Hepatocyte (in vitro differentiated cells): Measurements from ENCODE around the gene KIFAP3. TPM values are rescaled to one million over a fixed set of nuclear protein-coding genes. Genes with fewer than 3 reads are reported as not detected.
A peak's percentile ranks its signal among the peaks of the same experiment; 100 is the strongest.

Source experiments
- DNase-seq: peaks from one replicate; pipeline ENCODE4 v3.0.0-alpha.2; 2016; ENCODE audit warnings: low spot score
- H2AFZ ChIP-seq: fragments of 200-600 bp; sonication (generic); 2 replicates; pipeline ENCODE4 v1.6.0; 2016; ENCODE audit warnings: antibody characterized with exemption, mild to moderate bottlenecking
- H3K27ac ChIP-seq: fragments of 200-600 bp; sonication (generic); 2 replicates; pipeline ENCODE4 v1.5.1; 2016; ENCODE audit warnings: mild to moderate bottlenecking
- H3K27me3 ChIP-seq: fragments of 200-600 bp; sonication (generic); 2 replicates; pipeline ENCODE4 v1.6.1; 2016
- H3K36me3 ChIP-seq: fragments of 200-600 bp; sonication (generic); replicated peaks from 2 replicates; pipeline ENCODE4 v1.5.1; 2016; ENCODE audit warnings: low read depth; ENCODE audit not compliant: insufficient read depth
- H3K4me1 ChIP-seq: fragments of 200-600 bp; sonication (generic); 2 replicates; pipeline ENCODE4 v1.5.1; 2016; ENCODE audit warnings: mild to moderate bottlenecking, moderate library complexity; ENCODE audit not compliant: insufficient read depth
- H3K4me2 ChIP-seq: fragments of 200-600 bp; sonication (generic); 2 replicates; pipeline ENCODE4 v1.6.0; 2016
- H3K4me3 ChIP-seq: fragments of 200-600 bp; sonication (generic); 2 replicates; pipeline ENCODE4 v1.5.1; 2016; ENCODE audit warnings: mild to moderate bottlenecking
- H3K79me2 ChIP-seq: fragments of 200-600 bp; sonication (generic); 2 replicates; pipeline ENCODE4 v1.6.0; 2017; ENCODE audit warnings: mild to moderate bottlenecking
- H3K9me2 ChIP-seq: fragments of 200-600 bp; sonication (generic); replicated peaks from 2 replicates; pipeline ENCODE4 v1.6.0; 2017; ENCODE audit warnings: mild to moderate bottlenecking; ENCODE audit not compliant: insufficient read depth
- H3K9me3 ChIP-seq: fragments of 200-600 bp; sonication (generic); 2 replicates; pipeline ENCODE4 v1.5.1; 2016; ENCODE audit warnings: low read depth, mild to moderate bottlenecking
- H4K20me1 ChIP-seq: fragments of 200-600 bp; sonication (generic); 2 replicates; pipeline ENCODE4 v1.6.0; 2016; ENCODE audit warnings: mild to moderate bottlenecking; ENCODE audit not compliant: insufficient read depth, poor library complexity, severe bottlenecking
- EZH2 ChIP-seq: fragments of 200-600 bp; sonication (generic); IDR thresholded peaks from 2 replicates; pipeline ENCODE4 v1.6.1; 2016; ENCODE audit warnings: antibody characterized with exemption, mild to moderate bottlenecking, borderline replicate concordance
- EZH2phosphoT487 ChIP-seq: fragments of 200-600 bp; sonication (generic); IDR thresholded peaks from one replicate; pipeline ENCODE4 v1.6.1; 2018; ENCODE audit warnings: antibody characterized with exemption, mild to moderate bottlenecking, low read depth, moderate library complexity; ENCODE audit not compliant: unreplicated experiment, severe bottlenecking
- WGBS: methylation state at CpG from one replicate; pipeline ENCODE4 v1.1.6; 2016; ENCODE audit warnings: low lambda C conversion rate; ENCODE audit errors: missing lambda C conversion rate; 5-methylcytosine and 5-hydroxymethylcytosine counted together
- polyA plus RNA-seq: library from polyadenylated mRNA; unstranded; fragments of >200 nt; fragmentation: Nextera tagmentation; extraction: Ambion mirVana; gene quantifications from 2 replicates; pipeline ENCODE4 v1.2.1, GENCODE V29; 2016
- total RNA-seq: library from RNA; depleted of rRNA; stranded (reverse); fragments of >200 nt; gene quantifications from 2 replicates; pipeline ENCODE4 v1.2.3, GENCODE V29; 2014
- TF ChIP-seq, protein P1 (sequence below): fragments of 200-600 bp; sonication (generic); IDR thresholded peaks from 2 replicates; pipeline ENCODE4 v1.5.1; 2016; ENCODE audit warnings: antibody characterized with exemption, mild to moderate bottlenecking; ENCODE audit not compliant: poor library complexity

The KIFAP3 gene
- total and polyA plus RNA-seq, 2 experiments from 2014 or later = 15.4 to 28.2 TPM

DNA sequence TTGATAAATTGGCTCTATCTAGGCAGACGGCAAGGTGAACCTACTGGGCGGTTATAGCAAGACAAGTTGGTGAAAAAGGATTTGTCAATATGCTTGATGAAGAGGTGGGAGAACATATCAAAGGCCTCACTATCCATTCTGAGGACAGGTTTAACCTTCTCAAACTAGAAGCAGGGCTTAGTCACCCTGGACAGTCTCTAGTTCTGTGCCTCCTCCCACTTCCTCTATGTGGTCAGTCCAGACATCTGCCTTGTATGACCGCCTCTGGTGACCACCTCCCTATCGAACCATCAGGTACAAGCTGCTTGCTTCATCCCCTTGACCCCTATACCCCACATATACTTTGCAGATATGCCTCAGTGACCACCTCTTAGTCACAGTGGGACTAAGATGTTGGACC is 178.5 kb downstream of the KIFAP3 start:
- Histone ChIP-seq H3K4me3 (no peak overlapping the region), H3K4me2 (no peak overlapping the region), H3K9me2 (no peaks in the 10 kb centered on the region), H3K4me1 (peaks cover 16% of the 10 kb centered on the region), H3K36me3 (no peaks in the 10 kb centered on the region), H3K27ac (no peak overlapping the region), H3K9me3 (no peaks in the 10 kb centered on the region), H3K79me2 (peaks cover 19% of the 10 kb centered on the region), H3K27me3 (no peaks in the 10 kb centered on the region), H2AFZ (no peak overlapping the region), H4K20me1 (no peaks in the 10 kb centered on the region)
- WGBS = 97% methylated on average over 4 of the region's 4 CpGs
- TF ChIP-seq EZH2 = no peak
- TF ChIP-seq, protein P1, sequence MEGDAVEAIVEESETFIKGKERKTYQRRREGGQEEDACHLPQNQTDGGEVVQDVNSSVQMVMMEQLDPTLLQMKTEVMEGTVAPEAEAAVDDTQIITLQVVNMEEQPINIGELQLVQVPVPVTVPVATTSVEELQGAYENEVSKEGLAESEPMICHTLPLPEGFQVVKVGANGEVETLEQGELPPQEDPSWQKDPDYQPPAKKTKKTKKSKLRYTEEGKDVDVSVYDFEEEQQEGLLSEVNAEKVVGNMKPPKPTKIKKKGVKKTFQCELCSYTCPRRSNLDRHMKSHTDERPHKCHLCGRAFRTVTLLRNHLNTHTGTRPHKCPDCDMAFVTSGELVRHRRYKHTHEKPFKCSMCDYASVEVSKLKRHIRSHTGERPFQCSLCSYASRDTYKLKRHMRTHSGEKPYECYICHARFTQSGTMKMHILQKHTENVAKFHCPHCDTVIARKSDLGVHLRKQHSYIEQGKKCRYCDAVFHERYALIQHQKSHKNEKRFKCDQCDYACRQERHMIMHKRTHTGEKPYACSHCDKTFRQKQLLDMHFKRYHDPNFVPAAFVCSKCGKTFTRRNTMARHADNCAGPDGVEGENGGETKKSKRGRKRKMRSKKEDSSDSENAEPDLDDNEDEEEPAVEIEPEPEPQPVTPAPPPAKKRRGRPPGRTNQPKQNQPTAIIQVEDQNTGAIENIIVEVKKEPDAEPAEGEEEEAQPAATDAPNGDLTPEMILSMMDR = no peak
- TF ChIP-seq EZH2phosphoT487 = no peak
- DNase-seq = no peak

DNA sequence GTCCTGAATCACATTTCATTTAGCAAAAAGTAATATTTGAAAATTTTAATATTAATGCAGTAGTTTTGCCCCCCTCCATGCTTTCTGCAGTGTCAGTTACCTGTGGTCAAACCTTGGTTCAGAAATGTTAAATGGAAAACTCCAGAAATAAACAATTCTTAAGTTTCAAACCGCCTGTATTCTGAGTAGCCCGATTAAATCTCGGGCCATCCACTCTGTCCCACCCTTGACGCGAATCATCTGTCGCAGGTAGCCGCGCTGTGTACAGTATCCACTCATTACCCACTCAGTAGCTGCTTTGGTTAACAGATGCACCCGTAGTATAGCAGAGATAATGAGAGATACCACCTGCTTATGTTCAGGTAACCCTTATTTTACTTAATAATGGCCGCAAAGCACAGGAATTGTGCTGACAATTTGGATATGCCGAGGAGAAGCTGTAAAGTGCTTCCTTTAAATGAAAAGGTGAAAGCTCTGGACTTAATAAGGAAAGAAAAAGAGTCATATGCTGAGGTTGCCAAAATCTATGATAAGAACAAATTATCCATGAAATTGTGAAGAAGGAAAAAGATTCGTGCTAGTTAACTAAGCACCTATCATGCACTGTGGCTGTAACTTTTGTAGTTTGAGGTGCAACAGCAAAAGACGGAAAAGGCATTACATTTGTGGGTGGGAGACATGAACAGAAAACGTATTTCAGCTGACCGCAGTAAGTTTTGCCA is 179.9 kb downstream of the KIFAP3 start:
- H4K20me1 ChIP-seq = no peaks in the 10 kb centered on the region
- H3K36me3 ChIP-seq = no peaks in the 10 kb centered on the region
- H3K4me3 ChIP-seq = no peak overlapping the region
- H3K27ac ChIP-seq = peak overlapping the region; percentile 74
- H3K79me2 ChIP-seq = peaks cover 33% of the 10 kb centered on the region
- TF ChIP-seq EZH2 (no peak), EZH2phosphoT487 (no peak)
- TF ChIP-seq, protein P1 = no peak
- peak overlapping the region; percentile 71 for H3K4me2 ChIP-seq
- H2AFZ ChIP-seq = peak overlapping the region; percentile 54
- 42% methylated on average over 15 of the region's 15 CpGs for WGBS
- no peaks in the 10 kb centered on the region for H3K9me3 ChIP-seq
- no peaks in the 10 kb centered on the region for H3K9me2 ChIP-seq
- no peaks in the 10 kb centered on the region for H3K27me3 ChIP-seq
- H3K4me1 ChIP-seq = peaks cover 23% of the 10 kb centered on the region
- peak; percentile 8 for DNase-seq

DNA sequence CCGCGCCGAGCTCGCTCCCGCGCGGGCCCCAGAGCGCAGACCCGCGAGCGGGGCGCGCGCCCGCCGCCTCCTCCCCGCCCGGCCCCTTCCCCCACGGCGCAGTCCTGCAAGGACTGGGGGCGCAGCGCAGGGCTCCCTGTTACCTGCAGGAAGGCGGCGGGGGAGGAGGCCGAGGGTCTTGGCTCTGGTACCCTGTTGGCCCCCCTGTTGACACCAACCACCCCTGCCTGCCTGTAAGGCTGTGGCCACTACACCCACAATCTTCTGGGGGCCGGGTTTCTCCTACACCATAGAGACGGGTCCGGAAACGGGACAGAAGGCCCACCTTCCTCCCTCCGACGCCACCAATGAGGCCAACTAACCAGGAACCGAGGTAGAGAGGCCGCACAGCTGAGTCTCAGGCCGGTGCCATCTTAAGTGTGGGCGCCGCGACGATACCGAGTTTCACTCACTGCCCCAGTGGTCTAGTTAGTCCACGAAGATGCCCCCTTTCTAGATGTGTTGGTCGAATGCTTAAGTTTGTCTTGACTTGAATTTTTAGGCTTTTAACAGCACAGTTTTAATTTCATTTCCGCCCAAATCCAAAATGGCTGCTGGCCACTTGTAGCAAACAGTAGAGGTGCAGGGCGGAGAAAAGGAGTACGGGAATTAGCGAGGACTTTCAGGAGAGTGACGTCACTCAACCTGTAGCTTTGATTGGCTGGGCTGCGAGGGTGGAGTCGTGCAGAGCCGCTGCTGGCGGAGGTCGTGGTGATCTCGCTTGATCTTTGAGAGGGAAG is 180.7 kb downstream of the KIFAP3 start, which contains the start of gene SCYL3:
Gene SCYL3, minus strand, starts transcription at position 252 of the 779 bp plus-strand sequence. CDS start 5,056 bp downstream, outside the sequence.
- H3K4me3 ChIP-seq = peak within 1 kb of the TSS; percentile 67
- under 1% methylated on average over 37 of the region's 52 CpGs for WGBS
- H3K4me1 ChIP-seq = peaks cover 23% of the 10 kb centered on the region
- no peaks in the 10 kb centered on the region for H3K36me3 ChIP-seq
- H3K27ac ChIP-seq = peak within 1 kb of the TSS; percentile 92
- DNase-seq = peak; percentile 97
- H3K79me2 ChIP-seq = peaks cover 40% of the 10 kb centered on the region
- H3K9me2 ChIP-seq = no peaks in the 10 kb centered on the region
- TF ChIP-seq EZH2phosphoT487 (no peak), EZH2 (no peak)
- TF ChIP-seq, protein P1 = no peak
- H3K9me3 ChIP-seq = no peaks in the 10 kb centered on the region
- H4K20me1 ChIP-seq = no peaks in the 10 kb centered on the region
- peak within 1 kb of the TSS; percentile 88 for H2AFZ ChIP-seq
- peak within 1 kb of the TSS; percentile 83 for H3K4me2 ChIP-seq
- H3K27me3 ChIP-seq = no peaks in the 10 kb centered on the region
